RPMI7951 (cell line): ENCODE measurements around the gene LMAN1. TPM values are rescaled to one million over a fixed set of nuclear protein-coding genes. Genes with fewer than 3 reads are reported as not detected.

Source experiments
- DNase-seq: peaks from one replicate; pipeline ENCODE4 v3.0.0-alpha.2; 2012; ENCODE audit warnings: low read depth
- total RNA-seq: library from RNA; depleted of rRNA; stranded (reverse); fragments of >200 nt; shearing (Covaris generic); gene quantifications from 2 replicates; pipeline ENCODE4 v1.2.3, GENCODE V29; 2014; rRNA removed

Gene LMAN1
- total RNA-seq, 1 experiment from 2014 or later: 112 TPM

DNA sequence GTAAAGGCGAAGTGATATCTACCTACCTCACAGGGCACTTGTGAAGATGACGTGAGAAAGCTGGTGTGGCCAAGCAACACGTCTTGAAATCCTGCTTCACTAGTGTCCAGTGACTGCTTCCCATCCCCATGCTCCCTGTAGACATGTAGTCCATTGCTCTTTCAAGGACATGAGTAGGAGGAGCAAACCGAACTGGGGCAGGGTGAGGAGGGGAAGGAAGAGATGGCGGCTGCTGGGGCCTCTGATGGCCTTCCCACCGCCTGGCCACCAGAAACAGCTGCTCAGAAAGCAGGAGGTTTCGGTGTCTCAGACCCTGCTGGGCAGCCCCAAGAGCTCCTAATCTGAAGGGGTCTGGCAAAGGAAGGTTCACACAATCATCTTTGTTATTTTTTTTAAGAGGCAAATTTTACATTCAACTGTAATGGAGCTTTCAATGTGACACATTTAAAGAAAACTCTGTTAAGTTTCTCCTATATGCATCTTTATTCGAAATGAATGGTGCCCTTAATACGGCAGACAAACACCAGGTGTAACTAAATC is 55.3 kb downstream of the LMAN1 start:
- DNase-seq: no peak

DNA sequence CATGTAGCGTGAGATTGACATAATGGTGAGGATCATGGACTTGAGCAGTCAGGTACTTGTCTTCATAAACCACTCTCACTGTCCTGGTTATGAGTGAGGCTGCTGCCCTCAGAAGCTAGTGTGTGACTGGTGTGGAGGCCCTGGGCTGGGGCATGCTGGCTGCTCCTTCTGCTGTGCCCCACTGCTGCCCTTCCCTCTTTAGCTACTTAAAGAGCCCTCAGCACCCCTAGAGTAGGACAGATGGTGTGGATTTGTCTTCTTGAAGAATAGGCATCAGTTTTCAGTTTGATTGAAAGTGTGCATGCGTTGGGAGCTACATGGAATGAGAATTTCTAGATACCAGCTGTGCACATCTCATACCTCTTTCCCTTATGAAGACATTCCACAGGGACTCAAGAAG is 56.1 kb downstream of the LMAN1 start:
- no peak for DNase-seq

DNA sequence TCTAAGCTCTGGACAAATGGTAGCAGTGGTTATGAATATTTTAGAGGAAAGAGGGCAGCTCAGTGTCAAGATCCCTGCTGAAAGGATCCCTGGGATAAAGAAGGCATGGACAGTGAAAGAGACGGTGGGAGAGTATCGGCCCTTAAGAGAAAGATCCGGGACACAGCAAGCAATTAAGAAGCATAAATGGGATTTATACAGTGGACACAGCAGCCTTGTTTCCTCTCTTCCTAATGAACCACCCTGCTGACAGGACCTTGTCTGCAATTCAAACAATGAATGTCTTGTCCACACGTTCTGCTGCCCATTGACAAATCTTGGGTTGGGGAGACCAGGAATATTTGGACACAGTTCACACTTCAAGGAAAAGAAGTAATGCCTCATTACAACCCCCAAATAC is 57.1 kb downstream of the LMAN1 start:
- DNase-seq: no peak

DNA sequence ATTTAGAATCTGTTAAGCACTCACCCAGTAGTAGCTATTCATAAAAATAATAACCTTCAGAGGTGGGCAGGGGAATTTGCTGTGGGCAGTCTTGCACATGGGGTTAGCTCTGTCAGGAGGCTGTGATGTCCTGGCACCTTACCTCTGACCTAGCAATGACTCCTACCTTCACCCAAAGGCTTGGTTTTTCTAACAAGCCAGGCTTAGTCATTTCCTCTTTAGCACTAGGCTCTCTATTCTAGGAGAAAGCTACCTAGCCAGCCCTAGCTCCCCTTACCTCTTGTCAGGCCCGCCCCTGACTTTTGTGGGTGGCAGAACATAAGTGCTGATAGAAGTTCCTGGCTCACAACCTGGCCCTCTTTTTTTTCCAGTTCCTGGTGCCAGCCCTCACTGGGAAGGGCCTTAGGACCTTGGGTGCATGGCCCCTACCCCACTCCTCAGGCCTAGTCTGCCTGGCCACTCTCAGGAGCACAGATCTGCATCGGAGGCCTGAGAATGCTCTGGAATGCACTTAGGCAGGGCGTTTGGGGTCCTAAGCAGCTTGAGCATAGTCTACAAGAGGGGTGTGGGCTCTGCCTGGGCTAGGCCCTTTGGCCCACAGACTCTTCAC is 58.3 kb downstream of the LMAN1 start:
- no peak for DNase-seq

DNA sequence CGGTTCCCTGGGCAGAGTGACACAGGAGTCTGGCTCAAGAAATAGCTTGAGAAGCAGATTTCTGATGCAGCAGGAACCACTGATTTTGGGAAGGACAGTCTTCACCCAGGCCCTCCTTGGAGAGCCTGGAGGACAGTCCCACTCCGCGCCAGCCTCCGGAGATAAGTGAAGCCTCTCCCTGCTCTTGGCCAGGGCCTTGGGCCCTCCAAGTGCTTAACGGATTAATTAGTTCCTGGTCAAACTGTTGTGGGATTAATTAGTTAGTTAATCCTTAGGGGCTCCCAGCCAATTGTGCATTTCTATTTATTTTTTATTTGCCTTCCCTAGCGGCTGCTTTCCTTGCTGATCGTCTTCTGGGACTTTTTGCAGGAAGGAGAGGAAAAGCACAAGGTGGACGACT is 60.2 kb downstream of the LMAN1 start:
- DNase-seq: no peak

DNA sequence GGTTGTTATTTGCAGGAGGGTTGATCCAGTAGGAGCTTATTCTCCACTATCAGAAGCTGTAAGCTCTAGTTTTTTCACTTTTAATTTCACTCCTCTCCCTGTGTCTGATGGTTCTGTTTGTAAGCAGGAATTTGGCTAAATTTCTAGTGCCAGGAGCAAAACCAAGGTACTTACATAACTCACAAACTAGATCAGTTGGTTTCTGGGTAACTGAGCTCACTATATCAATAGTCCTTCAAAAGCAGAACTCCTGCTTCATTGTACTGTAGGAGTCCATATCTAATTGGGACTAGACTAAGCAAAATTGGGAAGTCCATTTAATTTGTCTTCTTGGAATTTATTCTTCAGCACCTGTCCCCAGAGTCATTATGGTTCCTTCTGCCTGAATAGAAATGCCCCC is 65.7 kb downstream of the LMAN1 start:
- DNase-seq: no peak

DNA sequence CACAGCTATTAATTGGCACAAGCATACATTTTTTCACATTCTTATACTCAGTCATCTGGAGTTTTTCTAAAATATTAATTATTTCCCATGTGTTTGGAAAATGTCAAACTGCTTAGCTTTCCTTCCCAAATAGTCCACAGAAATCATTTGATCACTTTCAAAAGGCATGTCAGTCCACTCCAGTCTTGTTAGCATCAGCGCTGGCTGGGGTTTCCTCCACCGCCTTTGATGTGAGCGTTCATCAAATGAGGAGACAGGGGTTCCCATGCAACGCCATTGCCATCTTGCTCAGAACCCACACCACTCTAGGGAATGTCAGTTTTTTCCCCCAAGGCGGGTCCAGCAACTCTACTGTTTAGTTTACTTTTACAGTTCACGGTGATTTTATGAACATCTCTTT is 72.7 kb downstream of the LMAN1 start:
- DNase-seq: no peak

DNA sequence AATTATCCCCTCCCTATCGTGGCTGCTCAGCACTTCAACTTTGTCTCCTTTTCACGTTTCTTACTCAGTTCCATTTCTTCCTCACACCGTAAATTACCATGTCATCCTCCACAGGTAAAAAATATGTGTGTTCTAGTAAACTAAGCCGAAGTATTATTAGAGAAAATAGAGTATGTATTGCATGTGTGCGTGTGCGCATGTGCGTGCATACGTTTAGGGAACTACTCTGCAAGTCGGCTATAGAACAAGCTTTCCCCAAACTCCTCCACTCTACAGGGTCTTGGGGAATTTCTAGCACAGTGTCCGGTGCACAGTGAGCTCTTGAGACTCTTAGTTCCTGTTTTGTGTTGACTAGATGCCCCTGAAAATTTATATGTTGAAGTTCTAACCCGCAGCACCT is 76.7 kb downstream of the LMAN1 start:
- no peak for DNase-seq

DNA sequence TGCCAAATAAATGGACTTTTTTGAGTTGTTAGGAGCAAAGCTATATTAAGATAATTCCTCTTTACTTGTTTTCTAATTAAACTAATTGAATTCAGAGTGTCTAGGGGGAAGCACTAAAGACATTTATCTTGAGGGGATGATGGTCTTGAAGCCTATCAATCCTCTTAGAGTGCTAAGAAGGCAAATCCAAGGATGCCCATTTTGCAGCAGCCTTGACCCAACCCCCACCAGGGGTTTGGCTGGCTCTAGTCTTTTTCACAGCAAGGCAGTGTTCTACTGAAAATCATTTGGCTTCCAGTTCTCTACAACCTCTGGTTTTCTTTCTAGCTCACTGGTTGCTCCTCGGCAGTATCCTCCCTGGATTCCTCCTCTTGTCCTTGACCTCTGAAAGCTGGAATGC is 79.3 kb downstream of the LMAN1 start:
- no peak for DNase-seq

DNA sequence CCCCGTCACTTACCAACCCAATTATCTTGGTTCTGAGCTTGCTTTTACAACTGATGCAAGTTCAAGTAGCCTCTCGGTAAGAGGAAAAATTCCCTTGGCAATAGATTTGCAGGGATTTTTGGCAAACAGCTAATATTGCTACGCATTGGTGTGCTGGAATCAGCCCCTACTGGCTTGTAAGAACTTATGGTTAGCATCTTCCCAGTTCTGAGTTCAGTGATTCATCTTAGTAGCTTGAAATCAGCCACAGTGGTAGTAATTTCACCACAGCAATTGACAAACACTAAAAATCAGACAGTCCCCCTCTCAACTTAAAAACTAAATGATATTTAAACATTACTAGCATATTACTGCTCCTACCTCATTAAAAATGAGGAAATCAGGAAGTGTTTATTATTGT is 79.9 kb downstream of the LMAN1 start:
- DNase-seq: no peak

DNA sequence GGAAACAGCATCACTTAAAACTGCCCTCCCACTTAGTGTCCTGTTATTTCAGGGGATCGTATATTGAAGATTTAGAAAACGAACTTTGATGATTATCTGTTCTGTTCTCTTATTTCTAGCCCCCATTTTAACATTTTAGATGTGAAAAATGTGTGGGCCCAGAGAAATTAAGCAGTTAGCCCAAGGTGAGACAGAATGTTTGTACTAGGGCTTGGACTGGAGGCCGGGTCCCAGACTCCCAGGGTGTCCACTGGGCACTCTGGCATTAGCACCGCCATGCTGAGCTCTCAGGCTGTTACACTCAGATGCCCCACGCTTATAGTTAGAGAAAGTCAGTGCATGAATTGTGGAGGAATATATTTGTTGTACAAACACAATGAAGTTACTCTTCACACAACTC is 80.3 kb downstream of the LMAN1 start:
- no peak for DNase-seq

Other genes with a start within 250 kb of the LMAN1 start
- gene SEC11C, start 219.4 kb downstream of the LMAN1 start, total RNA-seq: 29.3 and 50.4 TPM in 2 replicates
- gene GRP, start 139.1 kb downstream of the LMAN1 start, total RNA-seq: not detected in 2 replicates
- not detected in 2 replicates for gene RAX, start 85.8 kb downstream of the LMAN1 start, total RNA-seq
- gene CPLX4, start 40.6 kb downstream of the LMAN1 start, total RNA-seq: not detected in 2 replicates